Sciatic nerve (tissue), 2 donors: ENCODE measurements around the gene SLC48A1. TPM values are rescaled to one million over a fixed set of nuclear protein-coding genes. Genes with fewer than 3 reads are reported as not detected.

ENCODE experiments used
- ATAC-seq: fragments of 200-7000 bp; cut with Tn5 transposase; one replicate; pipeline ENCODE4 v1.9.1; 2020; ENCODE audit warnings: mild to moderate bottlenecking, moderate library complexity
- DNase-seq: peaks from one replicate; pipeline ENCODE4 v3.0.0-alpha.2; 2020; ENCODE audit warnings: low spot score
- intact Hi-C: fragments of 100-400 bp; cut with DNase I; formaldehyde crosslinking; loops from one replicate; pipeline ENCODE4 v1.14.2; 2022
- total RNA-seq: library from RNA; stranded (reverse); fragmentation: NEBNext Ultra II Directional; extraction: Animal tissue kit (Norgen Biotek cat#: 25700); gene quantifications from one replicate; pipeline ENCODE4 v1.2.1, GENCODE V29; 2021
- donor health status: DM: no; HTN: no; CAD: no.
- donor health status: DM: no; HTN: no; CAD: no.

The SLC48A1 gene
- total RNA-seq, result 47.9 TPM

- intact Hi-C loops, result no loop called here
- ATAC-seq (peak; percentile 60), DNase-seq (peak; percentile 84)
Observed at GRCh38 chr12:47773062-47773857, at the start of gene SLC48A1. SLC48A1 (plus strand) TSS chr12:47773238; CDS start chr12:47773305, 67 bp downstream.

- intact Hi-C loops, result loop anchor here (5.0 kb wide), 1 partner anchor 37 kb away; no protein-coding TSS in a partner anchor
- no peak for ATAC-seq
- no peak for DNase-seq
Observed at GRCh38 chr12:47725091-47725772, 47.8 kb upstream of the SLC48A1 start, which contains the start of gene ENDOU. ENDOU (minus strand) TSS chr12:47725490; CDS start chr12:47725413, 77 bp downstream.

- DNase-seq (no peak), ATAC-seq (no peak)
- intact Hi-C loops, result loop anchor here (5.0 kb wide), 1 partner anchor 36 kb away; no protein-coding TSS in a partner anchor
Observed at GRCh38 chr12:47725893-47726292, 47.1 kb upstream of the SLC48A1 start.

GRCh38 chr12:47729233-47729632, 43.8 kb upstream of the SLC48A1 start:
- ATAC-seq (peak; percentile 42), DNase-seq (no peak)
- intact Hi-C loops, result loop anchor here (5.0 kb wide), 1 partner anchor 33 kb away; no protein-coding TSS in a partner anchor

GRCh38 chr12:47730341-47730744, 42.7 kb upstream of the SLC48A1 start:
- DNase-seq (no peak), ATAC-seq (peak; percentile 8)
- intact Hi-C loops, result no loop called here

- intact Hi-C loops, result no loop called here
- no peak for DNase-seq
- ATAC-seq, result no peak
Observed at GRCh38 chr12:47731723-47732122, 41.3 kb upstream of the SLC48A1 start.

GRCh38 chr12:47732504-47732903, 40.5 kb upstream of the SLC48A1 start:
- DNase-seq (no peak), ATAC-seq (no peak)
- intact Hi-C loops, result no loop called here

GRCh38 chr12:47733142-47733541, 39.9 kb upstream of the SLC48A1 start:
- DNase-seq (no peak), ATAC-seq (no peak)
- intact Hi-C loops, result no loop called here

- intact Hi-C loops, result no loop called here
- ATAC-seq, result no peak
- no peak for DNase-seq
Observed at GRCh38 chr12:47734725-47735480, 38.1 kb upstream of the SLC48A1 start.

- intact Hi-C loops, result no loop called here
- DNase-seq, result no peak
- no peak for ATAC-seq
Observed at GRCh38 chr12:47735649-47736048, 37.4 kb upstream of the SLC48A1 start.

GRCh38 chr12:47736216-47736615, 36.8 kb upstream of the SLC48A1 start:
- ATAC-seq, result no peak
- no peak for DNase-seq
- intact Hi-C loops, result no loop called here

- ATAC-seq (peak; percentile 88), DNase-seq (peak; percentile 87)
- intact Hi-C loops, result no loop called here
Observed at GRCh38 chr12:47736877-47737676, 36.0 kb upstream of the SLC48A1 start.

GRCh38 chr12:47737936-47738594, 35.0 kb upstream of the SLC48A1 start:
- intact Hi-C loops, result no loop called here
- ATAC-seq, result no peak
- no peak for DNase-seq

GRCh38 chr12:47739297-47739696, 33.7 kb upstream of the SLC48A1 start:
- no peak for ATAC-seq
- no peak for DNase-seq
- intact Hi-C loops, result no loop called here

- intact Hi-C loops, result no loop called here
- no peak for ATAC-seq
- DNase-seq, result no peak
Observed at GRCh38 chr12:47739979-47740378, 33.1 kb upstream of the SLC48A1 start.

- ATAC-seq (no peak), DNase-seq (no peak)
- intact Hi-C loops, result no loop called here
Observed at GRCh38 chr12:47740606-47741339, 32.3 kb upstream of the SLC48A1 start.

- intact Hi-C loops, result no loop called here
- no peak for ATAC-seq
- peak; percentile 89 for DNase-seq
Observed at GRCh38 chr12:47741340-47741703, 31.7 kb upstream of the SLC48A1 start.
